Measurements from ENCODE around the gene SRSF11. TPM values are rescaled to one million over a fixed set of nuclear protein-coding genes. Genes with fewer than 3 reads are reported as not detected.
A peak's percentile ranks its signal among the peaks of the same experiment; 100 is the strongest.

SRSF11 gene
- total and polyA plus RNA-seq, 2 of the 8 experiments (the other 6 are each of a cell fraction or from before 2014, with no cell fraction given), result 183 to 260 TPM

GRCh38 chr1:70204600-70204999, 16.6 kb upstream of the SRSF11 start:
- Histone ChIP-seq H2BK15ac (ENCODE audit: low read length) (no peak overlapping the region), H3K56ac (replicated peaks; ENCODE audit: insufficient read length, low read depth, low read length) (no peak overlapping the region), H3K18ac (ENCODE audit: extremely low read depth, low read length) (no peak overlapping the region), H2BK120ac (replicated peaks; ENCODE audit: low read depth, low read length) (no peak overlapping the region), H3K4ac (replicated peaks; ENCODE audit: insufficient read length, low read depth, low read length) (no peak overlapping the region), H3K27ac (ENCODE audit: low read depth, low read length) (0 out of 2 replicates have a peak overlapping the region, but pooled peaks have one; percentile 91), H4K5ac (ENCODE audit: insufficient read length, low read depth, low read length) (no peak overlapping the region), H4K91ac (replicated peaks; ENCODE audit: insufficient read length, low read length) (no peak overlapping the region), H3K23me2 (ENCODE audit: low read depth, low read length) (0 out of 2 replicates have a peak, but pooled peaks cover 1% of the 10 kb centered on the region), H3K79me2 (ENCODE audit: control insufficient read depth in 1 of 2, insufficient read depth in 2 of 2, low read length in 2 of 2) (peaks cover 13 to 94% of the 10 kb centered on the region in 2 experiments), H2BK5ac (ENCODE audit: low read depth, low read length) (no peak overlapping the region), H3K27me3 (replicated peaks in 1 of 4; ENCODE audit: control insufficient read depth in 3 of 4, extremely low read depth in 1 of 4, insufficient read depth in 3 of 4, low read length in 3 of 4) (no peaks in the 10 kb centered on the region), H3K4me3 (ENCODE audit: extremely low read depth in 1 of 4, insufficient read depth in 2 of 4, low read depth in 3 of 4, low read length in 4 of 4) (peak overlapping the region; percentile 84 to 99 (median 95)), H2AK5ac (ENCODE audit: low read depth, low read length) (no peak overlapping the region), H2AFZ (ENCODE audit: low read length) (peak overlapping the region; percentile 95; the same call in 1 of the 2 replicates), H3K23ac (ENCODE audit: insufficient read length) (no peak overlapping the region), H3K79me1 (ENCODE audit: low read depth, low read length) (peaks cover 2% of the 10 kb centered on the region; the same call in 1 of the 2 replicates), H4K8ac (ENCODE audit: extremely low read depth, insufficient read depth, low read length) (no peak overlapping the region), H3K9me3 (ENCODE audit: insufficient read depth in 2 of 2, low read depth in 1 of 2, low read length in 1 of 2) (no peaks in the 10 kb centered on the region), H2BK12ac (ENCODE audit: low read depth, low read length) (no peak overlapping the region), H3K4me1 (replicated peaks in 1 of 4; ENCODE audit: control insufficient read depth in 3 of 4, insufficient read depth in 4 of 4, low read length in 3 of 4) (peaks cover 0 to 3% (median 0%) of the 10 kb centered on the region in 4 experiments; a peak in 1 of 7 replicates), H2BK20ac (ENCODE audit: low read length) (no peak overlapping the region), H4K20me1 (replicated peaks in 1 of 2; ENCODE audit: control insufficient read depth in 1 of 2, insufficient read depth in 2 of 2, low read length in 2 of 2) (no peaks in the 10 kb centered on the region), H3K9ac (replicated peaks in 1 of 4; ENCODE audit: extremely low read depth in 1 of 4, low read depth in 3 of 4, low read length in 3 of 4) (peak overlapping the region in 3 of 4 experiments; percentile 58 to 98 (median 96); a peak in 5 of 7 replicates), H3K14ac (ENCODE audit: insufficient read length) (no peak overlapping the region), H3K4me2 (ENCODE audit: insufficient read depth in 1 of 2, low read depth in 2 of 2, low read length in 2 of 2) (peak overlapping the region; percentile 72 to 81), H3K36me3 (ENCODE audit: control insufficient read depth in 2 of 4, insufficient read depth in 4 of 4, low read length in 3 of 4) (peaks cover 0 to 8% (median 1%) of the 10 kb centered on the region in 4 experiments; a peak in 3 of 8 replicates)
- CTCF ChIA-PET (ENCODE audit: partially characterized antibody), result interaction anchor here (1.9 kb wide), 1 partner anchor 12 kb away, joined by 7 read pairs; no protein-coding TSS in a partner anchor
- DNase-seq (ENCODE audit: low read depth in 1 of 2, low spot score in 2 of 2), result no peak
- POLR2A ChIA-PET (ENCODE audit: partially characterized antibody), result interaction anchor here (1.6 to 8.5 kb wide), 3 partner anchors 16 to 206 kb away, joined by 4 to 67 read pairs (median 9); partner anchors contain the start of genes CTH and SRSF11
- FAIRE-seq, result no peak
- 18% methylated on average over 4 of the region's 4 CpGs; no CpG with 5 or more reads in 1 of the 2 experiments for whole genome bisulfite sequencing, 2 experiments (ENCODE audit: extremely low coverage in 1 of 2, insufficient coverage in 1 of 2, insufficient read length in 1 of 2, insufficient replicate concordance in 2 of 2, low coverage in 1 of 2, low lambda C conversion rate in 2 of 2, missing lambda C conversion rate in 1 of 2)
- TF ChIP-seq SIN3A (conservative IDR thresholded peaks at IDR 0.05 in 1 of 2, IDR thresholded peaks at IDR 0.05 in 1 of 2; ENCODE audit: low read depth in 1 of 2, low read length in 2 of 2) (no peak), CBX8 (IDR thresholded peaks at IDR 0.05; ENCODE audit: borderline replicate concordance, low read depth, low read length) (no peak), ATF3 (IDR thresholded peaks at IDR 0.05; ENCODE audit: insufficient read depth, low read depth, low read length) (no peak), PHF8 (conservative IDR thresholded peaks at IDR 0.05; ENCODE audit: low read depth, low read length) (no peak), TAF1 (IDR thresholded peaks at IDR 0.05; ENCODE audit: low read depth, low read length) (no peak), KDM4A (IDR thresholded peaks at IDR 0.05; ENCODE audit: low read depth, low read length, severe bottlenecking) (no peak), BCL11A (IDR thresholded peaks at IDR 0.05; ENCODE audit: low read depth in 2 of 2, low read length in 2 of 2) (no peak), MAFK (IDR thresholded peaks at IDR 0.05; ENCODE audit: low read depth, low read length) (no peak), CREB1 (IDR thresholded peaks at IDR 0.05) (no peak), E2F6 (IDR thresholded peaks at IDR 0.05) (no peak)
